H4 (cell line): Measurements from ENCODE around the gene WDR5. TPM values are rescaled to one million over a fixed set of nuclear protein-coding genes. Genes with fewer than 3 reads are reported as not detected.

ENCODE experiments used
- DNase-seq: peaks from one replicate; pipeline ENCODE4 v3.0.0-alpha.2; 2015; ENCODE audit warnings: low spot score
- total RNA-seq: library from RNA; depleted of rRNA; stranded (reverse); fragments of >200 nt; shearing (Covaris generic); gene quantifications from 2 replicates; pipeline ENCODE4 v1.2.3, GENCODE V29; 2014; rRNA removed

WDR5 gene
- total RNA-seq, 1 experiment from 2014 or later = 30.7 TPM

DNA sequence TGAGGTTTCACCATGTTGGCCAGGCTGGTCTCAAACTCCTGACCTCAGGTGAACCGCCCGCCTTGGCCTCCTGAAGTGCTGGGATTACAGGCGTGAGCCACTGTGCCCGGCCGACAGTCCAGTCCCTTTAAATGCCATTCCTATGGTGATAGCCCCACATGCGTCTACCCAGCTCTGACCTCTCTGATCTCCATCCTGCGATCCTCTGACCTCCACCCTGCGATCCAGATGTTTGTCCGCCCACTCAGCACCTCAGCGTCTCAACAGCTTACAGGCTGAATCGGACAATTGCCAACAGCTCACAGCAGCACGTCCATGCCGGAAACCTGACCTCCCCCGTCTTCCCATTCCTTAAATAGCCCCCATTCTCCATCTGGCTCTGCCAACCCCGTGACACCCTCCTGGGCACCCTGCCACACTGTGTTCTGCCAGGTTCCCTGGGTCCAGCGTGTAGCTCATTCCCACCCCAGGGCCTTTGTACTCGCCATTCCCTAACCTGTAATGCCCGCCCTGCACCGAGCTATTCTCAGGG is 72.5 kb downstream of the WDR5 start:
- DNase-seq = no peak

DNA sequence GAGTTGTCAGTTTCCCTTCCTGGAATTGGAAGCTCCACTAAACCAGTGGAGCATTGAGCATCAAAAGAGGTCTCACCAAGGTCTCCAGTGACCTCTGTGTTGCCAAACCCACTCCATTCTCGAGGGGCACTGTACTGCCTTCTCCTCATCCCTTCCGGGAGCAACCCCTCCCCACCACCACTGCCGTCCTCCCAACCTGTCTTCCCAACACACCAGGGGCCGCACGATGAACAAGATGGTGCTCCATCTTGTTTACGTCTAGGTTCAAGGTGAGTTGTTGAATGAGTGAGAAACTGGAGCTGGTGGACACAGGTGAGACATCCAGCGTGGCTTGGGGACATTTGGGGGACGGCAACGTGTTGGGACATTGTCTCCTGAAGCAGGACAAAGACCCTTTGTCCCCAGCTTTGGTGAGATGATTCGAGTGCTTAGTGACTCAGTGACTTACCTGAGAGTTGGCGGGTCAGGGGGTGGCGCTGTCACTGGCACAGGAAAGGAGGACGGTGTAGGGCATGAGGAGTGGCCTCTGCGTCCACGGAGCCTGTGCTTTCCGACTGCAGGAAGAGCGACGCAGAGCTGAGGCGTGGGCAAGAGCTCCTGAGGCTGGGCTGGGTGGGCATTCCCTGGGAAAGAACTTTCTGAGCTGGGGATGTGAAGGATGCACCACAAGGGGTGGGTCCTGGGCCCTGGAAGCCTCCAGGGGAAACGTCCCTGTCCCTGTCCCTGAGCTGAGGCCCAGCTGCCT is 73.3 kb downstream of the WDR5 start:
- no peak for DNase-seq

Other genes starting within 250 kb of the WDR5 start
- gene VAV2, start 143.8 kb upstream of the WDR5 start, total RNA-seq = 4.5 and 6.1 TPM in 2 replicates
- 23.1 and 26.4 TPM in 2 replicates for gene BRD3OS, start 110.6 kb upstream of the WDR5 start, total RNA-seq
- gene BRD3, start 68.1 kb upstream of the WDR5 start, total RNA-seq = 2.5 TPM in 2 replicates
- not detected in 2 replicates for gene RNU6ATAC, start 28.5 kb downstream of the WDR5 start, total RNA-seq
- gene RXRA, start 190.4 kb downstream of the WDR5 start, total RNA-seq = 11.2 and 12.8 TPM in 2 replicates